ENCODE data around the gene KAZN. TPM values are rescaled to one million over a fixed set of nuclear protein-coding genes. Genes with fewer than 3 reads are reported as not detected.

KAZN gene
- total RNA-seq, 3 donors from 2014 or later: 12.2 to 16.4 (median 16.2) TPM

GRCh38 chr1:14986168-14986567 lies 387.7 kb downstream of the KAZN start:
- no peaks in the 10 kb centered on the region for H3K27me3 ChIP-seq
- intact Hi-C loops (cut with DNase I; ENCODE audit: low total_unique reads): no loop called here
- no peaks in the 10 kb centered on the region for H3K36me3 ChIP-seq
- DNase-seq (ENCODE audit: low spot score in 2 of 2): no peak
- peaks cover 0 to 5% of the 10 kb centered on the region in 2 donors for H3K4me1 ChIP-seq
- no peak for TF ChIP-seq POLR2AphosphoS5 (IDR thresholded peaks at IDR 0.05)
- TF ChIP-seq CTCF (IDR thresholded peaks at IDR 0.05): no peak
- TF ChIP-seq POLR2A (IDR thresholded peaks at IDR 0.05): no peak
- H3K9me3 ChIP-seq: no peaks in the 10 kb centered on the region
- no peak overlapping the region for H3K4me3 ChIP-seq
- no peak overlapping the region for H3K27ac ChIP-seq

GRCh38 chr1:14987829-14988603 lies 389.5 kb downstream of the KAZN start:
- TF ChIP-seq POLR2AphosphoS5 (IDR thresholded peaks at IDR 0.05) (no peak), CTCF (IDR thresholded peaks at IDR 0.05) (no peak), POLR2A (IDR thresholded peaks at IDR 0.05) (no peak)
- no peaks in the 10 kb centered on the region for H3K36me3 ChIP-seq
- no peak for DNase-seq (ENCODE audit: low spot score in 2 of 2)
- no peaks in the 10 kb centered on the region for H3K9me3 ChIP-seq
- peaks cover 0 to 5% of the 10 kb centered on the region in 2 donors for H3K4me1 ChIP-seq
- H3K4me3 ChIP-seq: no peak overlapping the region
- intact Hi-C loops (cut with DNase I; ENCODE audit: low total_unique reads): no loop called here
- H3K27ac ChIP-seq: peak overlapping the region in 1 of 2 donors; percentile 35
- no peaks in the 10 kb centered on the region for H3K27me3 ChIP-seq

- H3K36me3 ChIP-seq: no peaks in the 10 kb centered on the region
- H3K4me3 ChIP-seq: no peak overlapping the region
- H3K27me3 ChIP-seq: no peaks in the 10 kb centered on the region
- TF ChIP-seq POLR2A (IDR thresholded peaks at IDR 0.05) (no peak), CTCF (IDR thresholded peaks at IDR 0.05) (no peak), POLR2AphosphoS5 (IDR thresholded peaks at IDR 0.05) (no peak)
- H3K9me3 ChIP-seq: no peaks in the 10 kb centered on the region
- no peak for DNase-seq (ENCODE audit: low spot score in 2 of 2)
- no peak overlapping the region for H3K27ac ChIP-seq
- peaks cover 0 to 5% of the 10 kb centered on the region in 2 donors for H3K4me1 ChIP-seq
- intact Hi-C loops (cut with DNase I; ENCODE audit: low total_unique reads): no loop called here
Measured at GRCh38 chr1:14988636-14989035, 390.2 kb downstream of the KAZN start.

- Histone ChIP-seq H3K4me3 (no peak overlapping the region), H3K27me3 (no peaks in the 10 kb centered on the region), H3K36me3 (no peaks in the 10 kb centered on the region), H3K9me3 (no peaks in the 10 kb centered on the region), H3K27ac (no peak overlapping the region), H3K4me1 (peaks cover 0 to 5% of the 10 kb centered on the region in 2 donors)
- TF ChIP-seq POLR2AphosphoS5 (IDR thresholded peaks at IDR 0.05) (no peak), POLR2A (IDR thresholded peaks at IDR 0.05) (no peak), CTCF (IDR thresholded peaks at IDR 0.05) (no peak)
- intact Hi-C loops (cut with DNase I; ENCODE audit: low total_unique reads): no loop called here
- no peak for DNase-seq (ENCODE audit: low spot score in 2 of 2)
Measured at GRCh38 chr1:14989931-14990728, 391.6 kb downstream of the KAZN start.

GRCh38 chr1:14993414-14993813 lies 394.9 kb downstream of the KAZN start:
- Histone ChIP-seq H3K36me3 (no peaks in the 10 kb centered on the region), H3K27ac (no peak overlapping the region), H3K27me3 (no peaks in the 10 kb centered on the region), H3K4me1 (no peaks in the 10 kb centered on the region), H3K4me3 (no peak overlapping the region), H3K9me3 (no peaks in the 10 kb centered on the region)
- no peak for DNase-seq (ENCODE audit: low spot score in 2 of 2)
- no peak for TF ChIP-seq POLR2AphosphoS5 (IDR thresholded peaks at IDR 0.05)
- TF ChIP-seq POLR2A (IDR thresholded peaks at IDR 0.05): no peak
- no peak for TF ChIP-seq CTCF (IDR thresholded peaks at IDR 0.05)
- intact Hi-C loops (cut with DNase I; ENCODE audit: low total_unique reads): no loop called here
